Measurements from ENCODE around the gene ZNF785.
A peak's percentile ranks its signal among the peaks of the same experiment; 100 is the strongest.
"Not testable (repeated sequence)": the region's sequence is repeated elsewhere in the genome, so short reads cannot be mapped to it uniquely, and the experiment has no call there.

The ZNF785 gene

DNA sequence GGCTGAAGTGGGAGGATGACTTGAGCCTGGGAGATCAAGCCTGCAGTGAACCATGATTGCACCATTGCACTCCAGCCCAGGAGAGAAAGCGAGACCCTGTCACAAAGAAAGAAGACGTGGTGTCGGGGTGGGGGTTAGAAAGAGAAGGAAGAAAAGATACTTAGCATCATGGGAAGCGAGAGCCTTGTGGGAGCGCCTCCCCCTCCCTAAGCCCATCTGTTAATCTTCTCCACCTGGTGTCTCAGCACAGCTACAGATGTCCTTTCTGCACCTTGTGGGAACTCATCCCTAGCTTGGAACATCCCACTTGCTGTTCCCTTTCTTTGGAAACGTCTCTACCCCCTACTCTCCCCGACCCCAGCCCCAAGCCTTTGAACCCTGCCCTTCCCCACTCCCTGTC, 20.0 kb downstream of the ZNF785 start:
- no peak for DNase-seq

DNA sequence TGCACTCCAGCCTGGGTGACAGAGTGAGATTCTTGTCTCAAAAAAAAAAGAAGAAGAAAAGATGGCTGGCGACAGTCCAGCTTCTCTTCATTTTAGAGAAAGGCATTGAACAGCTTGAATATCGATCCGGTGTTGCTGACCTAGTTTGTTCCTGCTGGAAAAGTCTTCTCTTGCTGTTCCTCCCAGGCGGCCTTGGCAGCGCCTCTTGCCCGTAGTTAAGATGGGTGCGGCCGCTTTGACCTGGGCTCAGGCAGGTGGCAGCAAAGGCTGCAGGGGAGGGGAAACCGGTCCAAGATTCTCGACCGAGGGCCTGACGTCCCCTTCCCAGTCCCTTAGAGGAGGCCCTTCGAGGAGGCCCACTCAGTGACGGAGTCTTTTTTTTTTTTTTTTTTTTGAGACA, 23.5 kb downstream of the ZNF785 start:
- no peak for DNase-seq

DNA sequence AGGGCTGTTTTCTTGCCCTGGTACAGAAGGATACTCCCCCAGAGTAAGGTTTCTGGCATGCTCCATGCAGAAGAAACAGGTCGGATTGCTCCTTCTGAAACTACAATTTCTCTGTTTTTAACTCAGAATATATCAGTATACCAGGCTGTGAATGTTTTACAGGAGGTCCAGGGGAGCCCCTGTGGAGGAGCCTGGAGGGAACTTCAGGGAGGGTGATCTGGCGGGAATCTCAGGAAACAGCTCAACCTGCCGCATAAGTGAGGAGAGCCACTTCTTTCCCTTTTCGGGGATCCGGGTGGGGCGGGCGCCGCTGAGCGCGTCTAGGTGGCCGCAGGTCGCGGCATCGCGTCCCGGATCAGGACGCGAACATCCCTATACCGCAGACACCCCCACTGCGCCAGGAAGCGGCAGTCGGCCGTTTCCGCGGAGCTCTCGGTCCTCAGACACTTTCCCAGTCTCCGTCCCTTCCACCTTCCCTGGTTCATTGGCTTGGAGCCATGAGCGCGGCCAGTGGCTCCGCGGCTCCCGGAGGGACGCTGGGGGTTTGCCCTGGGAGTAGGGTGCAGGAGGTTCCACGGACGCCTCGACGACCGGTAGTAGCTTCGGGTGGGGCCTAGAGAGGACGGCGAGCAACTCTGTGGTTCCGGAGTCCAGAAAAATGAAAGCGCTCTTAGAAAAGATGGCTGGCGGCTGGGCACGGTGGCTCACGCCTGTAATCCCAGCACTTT, 24.2 kb downstream of the ZNF785 start:
- no peak for DNase-seq

DNA sequence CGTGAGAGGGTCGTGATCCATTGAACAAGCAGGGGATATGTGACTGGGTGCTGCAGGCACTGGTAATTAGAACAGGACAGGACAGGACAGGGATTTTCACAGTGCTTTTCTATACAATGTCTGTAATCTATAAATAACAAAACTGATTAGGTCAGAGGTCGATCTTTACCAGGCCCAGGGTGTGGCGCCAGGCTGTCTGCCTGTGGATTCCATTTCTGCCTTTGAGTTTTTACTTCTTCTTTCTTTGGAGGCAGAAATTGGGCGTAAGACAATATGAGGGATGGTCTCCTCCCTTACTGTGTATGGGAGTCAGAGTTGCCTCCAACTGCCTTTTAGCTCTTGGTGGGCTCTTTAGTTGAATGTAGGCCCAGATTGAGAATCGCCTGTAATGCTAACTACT, 25.8 kb downstream of the ZNF785 start:
- no peak for DNase-seq

DNA sequence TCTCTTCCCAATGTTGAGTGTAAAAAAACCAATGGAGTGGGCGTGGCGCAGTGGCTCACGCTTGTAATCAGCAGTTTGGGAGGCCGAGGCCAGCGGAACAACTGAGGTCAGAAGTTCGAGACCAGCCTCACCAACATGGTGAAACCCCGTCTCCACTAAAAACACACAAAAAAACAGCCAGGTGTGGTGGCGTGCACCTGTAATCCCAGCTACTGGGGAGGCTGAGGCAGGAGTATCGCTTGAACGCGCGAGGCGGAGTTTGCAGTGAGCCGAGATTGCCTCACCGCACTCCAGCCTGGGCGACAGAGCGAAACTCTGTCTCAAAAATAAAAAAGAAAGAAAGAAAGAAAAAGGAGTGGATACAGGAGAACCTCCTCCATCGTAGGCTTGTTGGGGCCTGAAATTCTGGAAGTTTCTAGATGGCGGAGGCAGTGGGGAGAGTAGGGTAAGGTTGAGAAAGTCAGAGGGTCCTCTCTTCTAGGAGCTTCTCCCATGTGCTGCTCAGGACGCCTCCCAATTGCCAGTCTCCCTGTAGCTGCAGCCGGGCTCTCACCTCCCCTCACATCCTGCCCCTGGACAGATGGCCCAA, 26.6 kb downstream of the ZNF785 start:
- DNase-seq, result no peak

DNA sequence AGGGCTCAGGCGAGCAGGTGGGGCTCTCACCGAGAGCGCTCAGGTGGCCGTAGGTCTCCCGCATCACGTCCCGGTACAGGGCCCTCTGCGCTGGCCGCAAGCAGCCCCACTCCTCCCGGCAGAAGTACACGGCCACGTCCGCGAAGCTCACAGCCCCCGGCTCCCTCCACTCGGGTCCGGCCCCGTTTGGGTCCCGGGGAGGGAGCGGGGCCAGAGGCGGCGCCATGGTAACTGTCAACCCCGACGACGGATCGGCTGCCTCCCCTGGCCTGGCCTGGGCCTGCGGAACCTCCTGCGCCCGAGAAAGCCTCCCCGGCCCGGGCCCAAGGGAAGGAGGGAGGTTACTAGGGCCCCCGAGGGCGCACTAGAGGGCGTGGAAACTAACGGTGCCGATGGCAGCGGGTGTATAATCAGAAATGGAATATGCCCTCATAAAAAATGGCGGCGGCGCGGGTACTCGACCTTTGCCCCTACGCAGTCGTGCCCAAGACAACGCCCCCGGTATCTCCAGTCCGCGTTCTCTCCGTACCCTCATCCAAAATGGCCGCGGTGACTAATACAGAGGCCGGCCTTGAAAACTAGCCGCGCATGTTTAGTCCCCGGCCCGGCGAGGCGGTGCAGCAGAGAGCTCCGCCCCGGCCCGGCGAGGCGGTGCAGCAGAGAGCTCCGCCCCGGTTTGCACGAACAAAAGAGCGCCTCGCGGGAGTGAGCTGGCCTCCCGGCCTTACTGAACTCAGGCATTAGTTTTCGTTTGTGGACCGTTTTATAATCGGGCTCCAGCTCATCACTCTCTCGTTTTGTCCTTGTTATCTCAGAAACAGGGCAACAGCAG, 27.3 kb downstream of the ZNF785 start, which contains the start of gene ZNF764:
Gene ZNF764, minus strand, starts transcription at position 418 of the 832 bp plus-strand sequence. Its CDS starts 192 bp downstream, at position 226.
- DNase-seq, result peak; percentile 91 to 99

DNA sequence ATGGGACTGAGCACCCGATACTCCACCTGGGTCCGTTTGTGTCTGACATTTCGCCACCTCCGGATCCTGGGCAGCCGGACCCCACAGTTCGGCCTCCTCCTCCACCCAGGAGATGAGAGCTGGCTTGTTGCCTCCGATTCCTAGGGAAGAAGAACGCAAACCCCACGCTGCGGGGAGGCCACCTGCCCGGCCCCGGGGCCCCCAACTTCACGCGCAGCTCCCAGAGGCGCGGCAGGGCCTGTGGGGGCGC, 27.9 kb downstream of the ZNF785 start:
- no peak for DNase-seq

DNA sequence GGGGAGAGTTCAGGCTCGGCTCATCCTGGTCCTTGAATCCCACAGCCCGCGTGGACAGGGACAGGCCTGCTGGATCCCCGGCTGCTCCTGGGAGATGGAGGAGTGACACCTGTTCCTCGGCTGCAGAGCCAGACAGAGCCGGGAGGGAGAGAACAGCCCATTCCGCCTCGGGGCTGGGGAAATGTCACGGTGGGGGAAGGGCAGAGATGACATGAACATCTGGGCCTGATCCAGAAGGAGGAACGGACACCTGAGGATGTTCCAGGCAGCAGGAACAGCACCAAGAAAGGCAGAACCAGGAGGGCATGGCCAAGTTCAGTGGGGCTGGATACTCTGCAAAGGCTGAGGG, 29.4 kb downstream of the ZNF785 start:
- DNase-seq, result no peak

DNA sequence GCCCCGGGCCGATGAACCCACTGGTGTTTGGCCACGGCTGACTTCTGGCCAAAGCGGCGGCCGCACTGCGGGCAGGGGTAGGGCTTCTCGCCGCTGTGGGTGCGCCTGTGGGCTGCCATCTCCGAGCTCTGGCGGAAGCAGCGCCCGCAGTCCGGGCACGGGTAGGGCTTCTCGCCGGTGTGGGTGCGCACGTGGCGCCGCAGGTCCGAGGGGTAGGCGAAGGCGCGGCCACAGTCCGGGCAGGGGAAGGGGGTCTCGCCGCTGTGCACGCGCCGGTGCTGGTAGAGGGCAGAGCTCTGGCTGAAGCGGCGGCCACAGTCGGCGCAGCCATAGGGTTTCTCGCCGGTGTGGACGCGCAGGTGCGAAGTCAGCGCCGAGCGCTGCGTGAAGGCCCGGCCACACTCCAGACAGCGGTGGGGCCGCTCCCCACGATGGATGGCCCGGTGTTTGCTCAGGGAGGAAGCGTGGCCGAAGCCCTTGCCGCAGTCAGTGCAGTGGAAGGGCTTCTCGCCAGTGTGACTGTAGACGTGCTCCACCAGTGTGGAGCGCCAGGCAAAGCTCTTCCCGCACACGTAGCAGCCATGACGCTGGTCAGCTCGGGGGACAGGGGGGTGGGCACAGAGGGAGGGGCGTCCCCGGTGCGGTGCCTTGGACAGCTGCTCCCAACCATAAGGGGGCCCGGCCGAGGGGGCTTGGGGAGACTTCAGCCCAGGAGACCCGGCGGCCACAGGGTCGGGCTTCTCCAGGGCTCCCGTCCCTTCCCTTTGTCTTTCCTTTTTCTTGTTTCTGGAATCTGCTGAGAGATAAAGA, 30.0 kb downstream of the ZNF785 start:
- DNase-seq, result no peak

DNA sequence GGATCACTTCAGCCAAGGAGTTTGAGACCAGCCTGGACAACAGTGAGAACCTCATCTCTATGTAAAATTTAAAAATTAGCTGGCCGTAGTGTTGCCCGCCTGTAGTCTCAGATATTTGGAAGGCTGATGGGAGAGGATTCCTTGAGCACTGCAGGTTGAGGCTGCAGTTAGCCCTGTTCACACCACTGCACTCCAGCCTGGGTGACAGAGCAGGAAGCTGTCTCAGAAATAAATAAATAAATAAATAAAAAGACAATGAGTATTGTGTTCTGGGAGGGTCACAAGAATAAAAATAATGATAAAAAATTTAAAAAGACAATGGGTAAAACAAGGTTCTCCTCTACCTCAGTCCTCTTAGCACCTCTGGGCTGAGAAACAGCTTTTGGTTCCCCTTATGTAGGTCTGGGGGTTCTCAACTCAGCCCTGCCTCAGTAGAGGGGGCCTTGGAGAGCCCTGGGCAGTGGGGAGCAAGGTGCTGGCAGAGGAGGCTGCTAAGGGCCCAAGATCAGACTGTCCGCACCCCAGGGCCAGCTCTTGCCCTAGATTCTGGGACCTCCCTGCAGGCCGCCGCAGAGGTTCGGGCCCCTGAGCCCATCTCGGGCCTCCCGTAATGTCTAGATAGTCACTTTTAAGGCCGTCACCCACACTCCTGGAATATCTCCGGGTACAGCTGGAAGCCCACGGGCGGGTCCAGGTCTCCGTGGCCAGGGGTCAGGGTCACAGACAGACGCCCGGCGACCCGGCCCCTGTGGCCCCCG, 30.8 kb downstream of the ZNF785 start:
- DNase-seq, result no peak

DNA sequence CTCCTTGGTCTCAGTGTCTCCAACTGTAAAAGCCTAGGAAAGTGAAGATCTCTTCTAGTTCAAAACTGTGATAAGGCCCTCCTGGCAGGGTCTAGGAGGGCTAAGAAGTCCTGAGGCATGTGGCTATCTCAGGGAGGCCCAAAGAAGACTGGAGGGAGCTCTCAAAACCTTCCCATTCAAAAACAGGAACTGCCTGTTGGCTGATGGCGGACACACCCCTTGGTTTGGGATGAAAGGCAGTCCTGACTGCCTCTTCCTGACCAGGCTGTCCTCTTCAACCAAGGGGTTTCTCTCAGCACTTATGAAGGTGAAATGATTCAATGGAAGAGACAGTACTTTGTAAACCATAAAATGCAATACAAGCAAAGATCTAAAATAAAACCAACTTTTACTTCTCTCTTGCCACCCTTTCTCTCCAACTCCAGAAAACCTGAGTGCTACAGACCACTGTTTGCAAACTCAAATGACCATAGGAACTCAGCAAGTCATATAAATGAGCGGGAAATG, 32.1 kb downstream of the ZNF785 start:
- DNase-seq, result no peak

DNA sequence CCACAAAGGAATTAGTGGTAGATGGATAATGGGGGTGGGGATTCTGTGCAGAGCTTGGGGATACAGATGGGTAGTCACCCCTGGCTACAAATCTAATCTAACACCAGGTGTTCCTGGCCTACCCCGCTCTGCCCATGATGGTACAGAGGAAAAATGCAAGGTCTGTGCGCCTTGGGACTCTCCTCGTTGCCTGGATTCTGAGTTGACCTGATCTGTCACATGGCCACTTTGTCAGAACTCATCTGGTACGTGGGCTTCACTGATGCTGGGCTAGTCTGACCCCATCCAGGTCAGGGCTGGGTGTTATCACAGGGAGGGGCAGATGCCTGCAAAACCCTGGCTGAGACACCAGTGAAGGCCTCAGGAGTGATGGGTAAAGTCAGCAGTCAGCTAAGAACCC, 32.5 kb downstream of the ZNF785 start:
- no peak for DNase-seq

DNA sequence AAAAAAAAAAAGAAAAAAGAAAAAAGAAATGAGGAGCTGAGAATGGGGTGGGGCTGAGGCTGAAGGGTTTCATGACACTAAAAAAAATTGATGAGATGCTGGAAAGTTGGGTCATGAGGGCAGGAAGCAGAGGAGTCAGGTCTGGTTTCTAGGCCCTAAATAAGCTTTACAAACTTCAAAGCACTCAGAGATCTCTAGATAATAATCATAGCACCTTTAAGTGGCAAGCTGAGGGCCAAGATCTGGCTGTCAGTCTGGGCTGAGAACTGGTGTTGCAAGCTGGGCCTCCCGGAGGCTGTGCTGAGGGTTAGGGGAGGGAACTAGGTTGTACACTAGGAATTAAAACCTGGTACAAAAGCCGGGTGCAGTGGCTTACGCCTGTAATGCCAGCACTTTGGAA, 33.7 kb downstream of the ZNF785 start:
- peak; percentile 51 to 63 for DNase-seq

DNA sequence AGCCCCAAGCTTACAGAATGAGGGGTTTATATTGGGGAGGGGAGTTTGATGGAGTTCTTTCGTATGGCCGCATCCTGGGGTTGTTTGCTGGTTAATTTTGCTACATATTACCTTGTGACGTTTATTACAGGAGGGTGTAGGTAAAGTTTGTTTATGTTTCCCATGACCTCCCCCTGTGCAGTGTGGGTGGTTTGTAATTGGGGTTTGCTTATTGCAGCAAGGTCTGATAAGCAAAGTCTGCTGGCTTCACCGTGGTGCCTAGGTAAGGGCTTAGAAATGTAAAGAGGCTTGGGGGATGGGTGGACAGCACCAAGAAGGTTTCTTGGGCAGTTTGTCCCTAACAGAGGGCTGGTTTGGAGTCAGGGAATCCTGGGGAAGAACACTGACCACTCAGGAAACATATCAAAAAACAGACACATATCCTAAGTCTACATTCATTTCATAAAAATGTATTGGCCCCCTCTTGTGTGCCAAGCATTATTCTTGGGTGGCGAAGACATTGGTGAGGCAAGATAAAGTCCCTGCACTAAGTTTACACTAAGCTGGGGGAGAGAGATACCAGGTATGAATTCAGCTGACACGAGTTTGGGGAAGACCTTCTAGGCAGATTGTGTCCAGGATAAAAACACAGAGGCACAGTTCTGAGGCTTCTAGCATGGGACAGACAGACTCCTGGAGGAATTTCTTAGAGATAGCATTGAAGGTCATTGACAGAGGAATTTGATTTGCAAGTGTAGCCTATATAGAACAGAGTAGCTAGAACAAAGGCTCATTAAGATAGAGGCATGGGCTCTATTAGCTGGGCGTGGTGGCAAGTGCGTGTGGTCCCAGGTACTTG, 36.9 kb downstream of the ZNF785 start:
- DNase-seq, result no peak

DNA sequence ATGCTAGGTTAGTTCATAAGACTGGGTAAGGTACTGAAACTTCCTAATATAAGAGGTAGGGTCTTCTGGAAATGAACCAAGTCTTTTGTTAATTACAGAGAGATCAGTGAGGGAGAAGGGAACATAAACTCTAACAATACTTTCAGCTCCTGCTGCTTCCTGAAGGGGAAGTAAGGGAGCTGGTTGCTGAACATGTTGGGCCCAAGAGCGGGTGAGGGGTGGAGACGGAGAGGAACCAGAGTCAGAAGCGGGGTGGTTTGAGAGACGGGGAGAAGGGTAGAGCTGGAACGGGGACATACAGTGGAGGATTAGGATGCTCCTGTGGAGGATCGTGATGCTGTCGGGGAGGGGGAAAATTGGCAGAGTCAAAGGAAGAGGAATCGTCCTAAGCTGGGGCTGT, 39.4 kb downstream of the ZNF785 start:
- DNase-seq, result no peak

DNA sequence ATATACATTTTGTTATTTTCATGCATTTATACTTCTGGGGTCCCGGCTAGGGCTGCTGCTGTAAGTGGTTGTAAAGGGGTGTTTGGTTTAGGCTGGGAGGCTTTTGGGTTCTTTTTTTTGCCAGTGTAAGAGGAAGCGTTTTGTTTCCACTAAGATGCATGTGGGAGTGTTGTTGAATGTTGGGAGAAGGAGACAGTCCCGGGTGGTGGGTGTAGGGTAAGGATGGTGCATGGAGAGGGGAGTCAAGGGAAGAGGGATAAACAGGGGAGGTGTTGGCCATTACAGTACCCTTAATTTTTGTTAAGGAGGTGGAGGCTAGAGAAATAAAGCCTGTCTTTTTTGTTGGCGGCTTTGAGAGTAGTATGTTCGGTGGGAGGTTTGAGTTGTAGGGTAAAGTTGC, 42.4 kb downstream of the ZNF785 start:
- DNase-seq, result no peak

DNA sequence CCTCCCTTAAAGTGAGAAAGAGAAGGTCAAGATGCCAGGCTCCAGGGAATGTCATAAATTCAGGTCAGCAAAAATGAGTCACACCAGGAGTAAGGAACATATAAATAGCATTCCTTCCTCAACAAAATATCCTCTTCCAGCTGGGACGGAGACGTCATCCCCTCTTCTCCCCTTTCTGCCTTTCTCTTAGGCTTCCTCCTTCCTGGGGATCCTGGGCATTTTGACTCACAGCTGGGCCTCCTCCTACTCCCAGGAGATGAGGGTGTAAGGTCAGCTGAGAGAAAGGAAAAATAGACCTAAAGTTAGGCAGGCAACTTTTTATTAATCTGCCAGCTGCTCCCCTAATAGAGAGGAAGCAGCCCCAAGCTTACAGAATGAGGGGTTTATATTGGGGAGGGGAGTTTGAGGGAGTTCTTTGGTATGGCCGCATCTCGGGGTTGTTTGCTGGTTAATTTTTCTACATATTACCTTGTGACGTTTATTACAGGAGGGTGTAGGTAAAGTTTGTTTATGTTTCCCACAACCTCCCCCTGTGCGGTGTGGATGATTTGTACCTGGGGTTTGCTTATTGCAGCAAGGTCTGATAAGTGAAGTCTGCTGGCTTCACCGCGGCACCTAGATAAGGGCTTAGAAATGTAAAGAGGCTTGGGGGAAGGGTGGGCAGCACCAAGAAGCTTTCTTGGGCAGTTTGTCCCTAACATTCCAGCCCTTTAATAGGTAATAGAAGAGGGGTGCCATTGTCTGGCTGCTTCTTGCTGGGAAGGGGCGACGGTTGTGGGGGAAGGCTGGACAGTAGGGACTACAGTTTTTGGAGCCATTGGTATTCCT, 43.8 kb downstream of the ZNF785 start:
- no peak for DNase-seq

DNA sequence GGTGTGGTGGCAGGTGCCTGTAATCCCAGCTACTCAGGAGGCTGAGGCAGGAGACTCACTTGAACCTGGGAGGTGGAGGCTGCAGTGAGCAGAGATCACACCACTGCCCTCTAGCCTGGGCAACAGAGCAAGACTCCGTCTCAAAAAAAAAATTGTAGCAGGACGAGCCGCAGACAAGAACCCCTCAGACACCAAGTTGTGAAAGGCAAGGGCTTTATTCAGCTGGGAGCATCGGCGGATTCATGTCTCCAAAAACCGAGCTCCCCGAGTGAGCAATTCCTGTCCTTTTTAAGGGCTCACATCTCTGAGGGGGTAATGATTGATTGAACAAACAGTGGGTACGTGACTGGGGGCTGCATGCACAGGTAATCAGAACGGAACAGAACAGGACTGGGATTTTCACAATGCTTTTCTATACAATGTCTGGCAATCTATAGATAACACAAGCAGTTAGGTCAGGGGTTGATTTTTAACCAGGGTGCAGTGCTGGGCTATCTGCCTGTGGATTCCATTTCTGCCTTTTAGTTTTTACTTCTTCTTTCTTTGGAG, 44.5 kb downstream of the ZNF785 start:
- DNase-seq, result not testable (repeated sequence)

DNA sequence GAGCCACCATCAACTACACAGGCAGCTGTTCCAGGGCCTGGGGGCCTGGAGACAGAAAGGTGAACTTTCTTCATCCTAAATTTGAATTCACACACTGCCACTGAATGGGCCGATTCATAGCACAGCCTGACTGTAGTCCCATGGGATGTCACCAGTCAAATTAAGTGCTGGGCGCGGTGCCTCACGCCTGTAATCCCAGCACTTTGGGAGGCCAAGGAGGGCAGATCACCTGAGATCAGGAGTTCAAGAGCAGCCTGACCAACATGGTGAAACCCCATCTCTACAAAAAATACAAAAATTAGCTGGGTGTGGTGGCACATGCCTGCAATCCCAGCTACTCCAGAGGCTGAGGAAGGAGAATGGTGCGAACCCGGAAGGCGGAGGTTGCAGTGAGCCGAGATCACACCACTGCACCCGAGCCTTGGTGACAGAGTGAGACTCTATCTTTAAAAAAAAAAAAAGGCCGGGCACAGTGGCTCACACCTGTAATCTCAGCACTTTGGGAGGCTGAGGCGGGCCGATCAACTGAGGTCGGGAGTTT, 45.4 kb downstream of the ZNF785 start:
- not testable (repeated sequence) for DNase-seq
